Measurements from ENCODE around the gene SLC7A9. TPM values are rescaled to one million over a fixed set of nuclear protein-coding genes. Genes with fewer than 3 reads are reported as not detected.

SLC7A9 gene
- total RNA-seq, 1 donor from 2014 or later = 0.33 TPM

- Mint-ChIP-seq H3K4me1 (no peaks in the 10 kb centered on the region), H3K36me3 (ENCODE audit: low read depth) (no peaks in the 10 kb centered on the region), H3K9me3 (no peaks in the 10 kb centered on the region), H3K27me3 (peaks cover 6% of the 10 kb centered on the region), H3K4me3 (no peak overlapping the region), H3K27ac (no peak overlapping the region)
- no peak for DNase-seq
- TF ChIP-seq, protein P1, sequence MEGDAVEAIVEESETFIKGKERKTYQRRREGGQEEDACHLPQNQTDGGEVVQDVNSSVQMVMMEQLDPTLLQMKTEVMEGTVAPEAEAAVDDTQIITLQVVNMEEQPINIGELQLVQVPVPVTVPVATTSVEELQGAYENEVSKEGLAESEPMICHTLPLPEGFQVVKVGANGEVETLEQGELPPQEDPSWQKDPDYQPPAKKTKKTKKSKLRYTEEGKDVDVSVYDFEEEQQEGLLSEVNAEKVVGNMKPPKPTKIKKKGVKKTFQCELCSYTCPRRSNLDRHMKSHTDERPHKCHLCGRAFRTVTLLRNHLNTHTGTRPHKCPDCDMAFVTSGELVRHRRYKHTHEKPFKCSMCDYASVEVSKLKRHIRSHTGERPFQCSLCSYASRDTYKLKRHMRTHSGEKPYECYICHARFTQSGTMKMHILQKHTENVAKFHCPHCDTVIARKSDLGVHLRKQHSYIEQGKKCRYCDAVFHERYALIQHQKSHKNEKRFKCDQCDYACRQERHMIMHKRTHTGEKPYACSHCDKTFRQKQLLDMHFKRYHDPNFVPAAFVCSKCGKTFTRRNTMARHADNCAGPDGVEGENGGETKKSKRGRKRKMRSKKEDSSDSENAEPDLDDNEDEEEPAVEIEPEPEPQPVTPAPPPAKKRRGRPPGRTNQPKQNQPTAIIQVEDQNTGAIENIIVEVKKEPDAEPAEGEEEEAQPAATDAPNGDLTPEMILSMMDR (IDR thresholded peaks at IDR 0.05) = no peak
- POLR2A ChIA-PET = no interaction called here
- intact Hi-C loops (cut with micrococcal nuclease) = no loop called here
- ATAC-seq (ENCODE audit: low read depth) = no peak
- CTCF ChIA-PET = no interaction called here
Observed at GRCh38 chr19:32808236-32808635, 61.3 kb downstream of the SLC7A9 start.

DNA sequence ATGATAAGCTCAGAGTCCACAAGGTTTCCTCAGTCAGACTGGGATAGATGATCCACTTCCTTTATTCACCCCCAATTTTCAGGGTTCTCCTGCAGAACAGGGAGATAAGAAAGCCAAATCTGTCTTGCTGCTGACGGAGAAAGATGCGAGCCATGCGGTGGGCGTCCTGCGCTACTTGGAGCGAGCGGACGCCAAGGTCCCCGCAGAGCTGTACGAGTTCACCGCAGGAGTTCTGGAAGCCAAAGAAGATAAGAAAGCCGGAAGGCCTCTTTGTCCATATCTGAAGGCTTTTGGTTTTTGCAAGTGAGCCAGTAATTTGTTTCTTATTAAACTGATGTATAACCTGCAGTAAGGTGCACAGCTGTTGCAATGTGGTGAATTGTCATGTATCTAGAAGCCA lies 66.7 kb downstream of the SLC7A9 start:
- no peak overlapping the region for H3K27ac Mint-ChIP-seq
- peaks cover 5% of the 10 kb centered on the region for H3K27me3 Mint-ChIP-seq
- H3K4me1 Mint-ChIP-seq = no peaks in the 10 kb centered on the region
- no peak for ATAC-seq (ENCODE audit: low read depth)
- H3K9me3 Mint-ChIP-seq = no peaks in the 10 kb centered on the region
- no peak overlapping the region for H3K4me3 Mint-ChIP-seq
- TF ChIP-seq, protein P1 (IDR thresholded peaks at IDR 0.05) = no peak
- intact Hi-C loops (cut with micrococcal nuclease) = no loop called here
- POLR2A ChIA-PET = no interaction called here
- no peaks in the 10 kb centered on the region for H3K36me3 Mint-ChIP-seq (ENCODE audit: low read depth)
- no peak for DNase-seq
- CTCF ChIA-PET = no interaction called here

GRCh38 chr19:32800754-32801153 lies 68.8 kb downstream of the SLC7A9 start:
- ATAC-seq (ENCODE audit: low read depth) (no peak), DNase-seq (no peak)
- intact Hi-C loops (cut with micrococcal nuclease) = no loop called here
- CTCF ChIA-PET = no interaction called here
- TF ChIP-seq, protein P1 (IDR thresholded peaks at IDR 0.05) = no peak
- Mint-ChIP-seq H3K27ac (no peak overlapping the region), H3K4me1 (no peaks in the 10 kb centered on the region), H3K4me3 (no peak overlapping the region), H3K36me3 (ENCODE audit: low read depth) (no peaks in the 10 kb centered on the region), H3K27me3 (peaks cover 7% of the 10 kb centered on the region), H3K9me3 (no peaks in the 10 kb centered on the region)
- POLR2A ChIA-PET = no interaction called here

DNA sequence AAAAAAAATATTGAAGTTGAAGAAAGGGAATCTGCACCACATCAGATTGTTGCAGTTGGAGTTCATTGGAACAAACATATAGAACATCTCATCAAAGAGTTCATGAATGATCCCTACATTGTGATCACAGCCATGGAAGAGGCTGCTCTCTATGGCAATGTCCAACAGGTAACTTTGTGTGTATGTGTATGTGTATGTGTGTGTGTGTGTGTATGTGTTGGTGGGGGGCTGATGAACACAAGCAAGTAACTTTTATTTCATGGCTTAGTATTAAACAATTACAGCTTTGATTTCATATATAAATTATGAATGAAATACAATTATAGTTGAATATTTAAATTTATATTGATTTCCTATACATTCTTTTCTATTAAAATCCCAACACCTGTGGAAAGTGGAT lies 69.4 kb downstream of the SLC7A9 start:
- POLR2A ChIA-PET = no interaction called here
- H3K27ac Mint-ChIP-seq = no peak overlapping the region

DNA sequence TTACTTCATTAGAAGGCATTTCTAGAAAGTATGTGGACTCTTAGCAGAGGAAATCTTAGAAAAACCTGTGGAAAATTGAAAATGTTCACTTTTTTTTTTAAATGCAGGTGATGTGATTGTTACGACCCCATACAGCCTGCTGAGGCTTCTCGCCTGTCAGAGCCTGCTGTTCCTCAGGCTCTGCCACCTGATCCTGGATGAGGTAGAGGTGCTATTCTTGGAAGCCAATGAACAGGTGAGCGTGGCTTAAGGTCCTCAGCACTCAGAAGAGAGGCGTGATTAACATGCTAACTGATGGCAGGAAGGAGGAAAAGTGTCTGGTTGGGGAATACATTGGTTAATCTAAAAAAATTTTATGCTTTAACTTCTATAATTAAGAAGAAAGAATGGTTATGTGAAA lies 71.4 kb downstream of the SLC7A9 start:
- no peak overlapping the region for H3K27ac Mint-ChIP-seq
- no peaks in the 10 kb centered on the region for H3K4me1 Mint-ChIP-seq
- ATAC-seq (ENCODE audit: low read depth) (no peak), DNase-seq (no peak)
- peaks cover 9% of the 10 kb centered on the region for H3K27me3 Mint-ChIP-seq
- ChIA-PET POLR2A (no interaction called here), CTCF (no interaction called here)
- H3K9me3 Mint-ChIP-seq = no peaks in the 10 kb centered on the region
- no peak overlapping the region for H3K4me3 Mint-ChIP-seq
- H3K36me3 Mint-ChIP-seq (ENCODE audit: low read depth) = no peaks in the 10 kb centered on the region
- intact Hi-C loops (cut with micrococcal nuclease) = no loop called here
- TF ChIP-seq, protein P1 (IDR thresholded peaks at IDR 0.05) = no peak

More for the DNA sequence above, 69.4 kb downstream of the SLC7A9 start:
- H3K27me3 Mint-ChIP-seq = peaks cover 9% of the 10 kb centered on the region
- H3K4me1 Mint-ChIP-seq = no peaks in the 10 kb centered on the region
- no peak overlapping the region for H3K4me3 Mint-ChIP-seq
- CTCF ChIA-PET = no interaction called here
- H3K9me3 Mint-ChIP-seq = no peaks in the 10 kb centered on the region
- intact Hi-C loops (cut with micrococcal nuclease) = no loop called here
- H3K36me3 Mint-ChIP-seq (ENCODE audit: low read depth) = no peaks in the 10 kb centered on the region
- TF ChIP-seq, protein P1 (IDR thresholded peaks at IDR 0.05) = no peak
- DNase-seq (no peak), ATAC-seq (ENCODE audit: low read depth) (no peak)

Measured in activated B cell treated with CpG ODN at 0.5 μM for 24 hours (primary cell).